Measurements from ENCODE around the gene KLHL6. TPM values are rescaled to one million over a fixed set of nuclear protein-coding genes. Genes with fewer than 3 reads are reported as not detected.

KLHL6 gene
- total RNA-seq, 1 experiment from 2014 or later, result not detected

GRCh38 chr3:183447206-183448001 lies 108.1 kb downstream of the KLHL6 start:
- no TSS peak for BruUV-seq (replicated peaks)
- Histone ChIP-seq H3K27me3 (replicated peaks; ENCODE audit: insufficient read depth, low read depth, low read length, poor library complexity) (no peaks in the 10 kb centered on the region), H3K27ac (ENCODE audit: low read depth, low read length, poor library complexity, severe bottlenecking) (peak overlapping the region; percentile 39), H3K4me3 (ENCODE audit: low read depth, low read length, poor library complexity, severe bottlenecking) (peak overlapping the region; percentile 74), H3K4me1 (ENCODE audit: insufficient read depth, low read length, poor library complexity, severe bottlenecking) (peaks cover 5% of the 10 kb centered on the region), H3K9me3 (ENCODE audit: low read depth, low read length, poor library complexity, severe bottlenecking) (peaks cover 11% of the 10 kb centered on the region), H3K36me3 (ENCODE audit: insufficient read depth, low read length, poor library complexity, severe bottlenecking) (no peaks in the 10 kb centered on the region)
- peak; percentile 91 for DNase-seq (ENCODE audit: low spot score)
- CTCF ChIA-PET, result no interaction called here
- intact Hi-C loops (cut with micrococcal nuclease; ENCODE audit: unreplicated experiment), result no loop called here
- TF ChIP-seq EZH2 (IDR thresholded peaks at IDR 0.05; ENCODE audit: borderline replicate concordance, low read depth, low read length, poor library complexity, severe bottlenecking), result no peak
- 0 out of 2 replicates have a peak, but pooled peaks have one; percentile 8 for TF ChIP-seq CTCF (conservative IDR thresholded peaks at IDR 0.05; ENCODE audit: low read depth, low read length)
- POLR2A ChIA-PET (ENCODE audit: low non-redundant PET), result interaction anchor here (0.6 kb wide), 1 partner anchor 324 kb away, joined by 3 read pairs; no protein-coding TSS in a partner anchor

- BruUV-seq (replicated peaks), result no TSS peak
- DNase-seq (ENCODE audit: low spot score), result no peak
- Histone ChIP-seq H3K27ac (ENCODE audit: low read depth, low read length, poor library complexity, severe bottlenecking) (no peak overlapping the region), H3K9me3 (ENCODE audit: low read depth, low read length, poor library complexity, severe bottlenecking) (peaks cover 11% of the 10 kb centered on the region), H3K27me3 (replicated peaks; ENCODE audit: insufficient read depth, low read depth, low read length, poor library complexity) (no peaks in the 10 kb centered on the region), H3K36me3 (ENCODE audit: insufficient read depth, low read length, poor library complexity, severe bottlenecking) (no peaks in the 10 kb centered on the region), H3K4me1 (ENCODE audit: insufficient read depth, low read length, poor library complexity, severe bottlenecking) (peaks cover 5% of the 10 kb centered on the region), H3K4me3 (ENCODE audit: low read depth, low read length, poor library complexity, severe bottlenecking) (peak overlapping the region; percentile 74)
- intact Hi-C loops (cut with micrococcal nuclease; ENCODE audit: unreplicated experiment), result no loop called here
- ChIA-PET POLR2A (ENCODE audit: low non-redundant PET) (no interaction called here), CTCF (no interaction called here)
- TF ChIP-seq CTCF (conservative IDR thresholded peaks at IDR 0.05; ENCODE audit: low read depth, low read length) (no peak), EZH2 (IDR thresholded peaks at IDR 0.05; ENCODE audit: borderline replicate concordance, low read depth, low read length, poor library complexity, severe bottlenecking) (no peak)
Observed at GRCh38 chr3:183446838-183447205, 108.7 kb downstream of the KLHL6 start.

GRCh38 chr3:183444748-183445147 lies 110.8 kb downstream of the KLHL6 start:
- Histone ChIP-seq H3K36me3 (ENCODE audit: insufficient read depth, low read length, poor library complexity, severe bottlenecking) (no peaks in the 10 kb centered on the region), H3K4me1 (ENCODE audit: insufficient read depth, low read length, poor library complexity, severe bottlenecking) (peaks cover 5% of the 10 kb centered on the region), H3K4me3 (ENCODE audit: low read depth, low read length, poor library complexity, severe bottlenecking) (no peak overlapping the region), H3K27ac (ENCODE audit: low read depth, low read length, poor library complexity, severe bottlenecking) (no peak overlapping the region), H3K27me3 (replicated peaks; ENCODE audit: insufficient read depth, low read depth, low read length, poor library complexity) (no peaks in the 10 kb centered on the region), H3K9me3 (ENCODE audit: low read depth, low read length, poor library complexity, severe bottlenecking) (peaks cover 11% of the 10 kb centered on the region)
- ChIA-PET CTCF (no interaction called here), POLR2A (ENCODE audit: low non-redundant PET) (no interaction called here)
- no peak for TF ChIP-seq CTCF (conservative IDR thresholded peaks at IDR 0.05; ENCODE audit: low read depth, low read length)
- TF ChIP-seq EZH2 (IDR thresholded peaks at IDR 0.05; ENCODE audit: borderline replicate concordance, low read depth, low read length, poor library complexity, severe bottlenecking), result no peak
- intact Hi-C loops (cut with micrococcal nuclease; ENCODE audit: unreplicated experiment), result no loop called here
- no TSS peak for BruUV-seq (replicated peaks)
- DNase-seq (ENCODE audit: low spot score), result no peak

Measured in A673 (cell line).